OCI-LY1 (cell line): ENCODE data around the gene SERPINA4.

ENCODE experiments used
- EZH2 ChIP-seq: fragments of 200-600 bp; sonication (generic), shearing (Covaris generic); IDR thresholded peaks from 2 replicates; pipeline ENCODE4 v1.8.0; 2017; ENCODE audit warnings: borderline replicate concordance, mixed run types, mild to moderate bottlenecking, antibody characterized with exemption, low read length, moderate library complexity, mixed read lengths
- TF ChIP-seq, protein P1 (sequence below): fragments of 200-600 bp; sonication (generic), shearing (Covaris generic); IDR thresholded peaks from 2 replicates; pipeline ENCODE4 v1.5.1; 2017; ENCODE audit warnings: mild to moderate bottlenecking, antibody characterized with exemption, low read length, moderate library complexity, mixed read lengths

DNA sequence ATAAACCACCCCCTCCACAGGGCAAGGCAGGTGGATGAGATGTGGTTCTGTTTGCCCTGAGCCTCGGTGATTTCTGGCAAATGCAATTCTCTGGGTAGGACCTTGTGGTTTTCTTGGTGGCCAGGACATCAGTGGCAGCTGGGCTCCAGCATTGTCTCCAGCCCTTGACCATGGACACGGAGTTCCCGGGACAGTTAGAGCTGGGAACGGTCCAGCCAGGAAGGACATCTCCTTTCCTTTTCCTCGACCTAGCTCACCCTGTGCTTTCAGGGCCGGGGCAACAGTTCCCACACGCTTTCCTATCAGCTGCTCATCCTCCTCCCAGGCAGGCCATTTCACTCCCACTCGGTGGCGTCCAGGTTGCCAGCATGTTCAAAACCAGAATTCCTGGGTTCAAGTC, 9.2 kb downstream of the SERPINA4 start:
- TF ChIP-seq, protein P1, sequence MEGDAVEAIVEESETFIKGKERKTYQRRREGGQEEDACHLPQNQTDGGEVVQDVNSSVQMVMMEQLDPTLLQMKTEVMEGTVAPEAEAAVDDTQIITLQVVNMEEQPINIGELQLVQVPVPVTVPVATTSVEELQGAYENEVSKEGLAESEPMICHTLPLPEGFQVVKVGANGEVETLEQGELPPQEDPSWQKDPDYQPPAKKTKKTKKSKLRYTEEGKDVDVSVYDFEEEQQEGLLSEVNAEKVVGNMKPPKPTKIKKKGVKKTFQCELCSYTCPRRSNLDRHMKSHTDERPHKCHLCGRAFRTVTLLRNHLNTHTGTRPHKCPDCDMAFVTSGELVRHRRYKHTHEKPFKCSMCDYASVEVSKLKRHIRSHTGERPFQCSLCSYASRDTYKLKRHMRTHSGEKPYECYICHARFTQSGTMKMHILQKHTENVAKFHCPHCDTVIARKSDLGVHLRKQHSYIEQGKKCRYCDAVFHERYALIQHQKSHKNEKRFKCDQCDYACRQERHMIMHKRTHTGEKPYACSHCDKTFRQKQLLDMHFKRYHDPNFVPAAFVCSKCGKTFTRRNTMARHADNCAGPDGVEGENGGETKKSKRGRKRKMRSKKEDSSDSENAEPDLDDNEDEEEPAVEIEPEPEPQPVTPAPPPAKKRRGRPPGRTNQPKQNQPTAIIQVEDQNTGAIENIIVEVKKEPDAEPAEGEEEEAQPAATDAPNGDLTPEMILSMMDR, result no peak
- TF ChIP-seq EZH2, result no peak
